Lower leg skin (tissue), 3 donors: ENCODE results near the gene ZSCAN29.

Experiments used
- POLR2A ChIP-seq, 2 donors: fragments of 450-650 bp; IDR thresholded peaks; one replicate each; pipeline ENCODE4 v1.6.1; 2016 to 2017; ENCODE audit warnings: antibody characterized with exemption in 2 of 2, mild to moderate bottlenecking in 1 of 2, moderate library complexity in 1 of 2
- TF ChIP-seq, protein P1 (sequence below), 3 donors: fragments of 450-650 bp; IDR thresholded peaks; one replicate each; pipeline ENCODE4 v1.5.1; 2016; ENCODE audit warnings: antibody characterized with exemption in 3 of 3, mild to moderate bottlenecking in 3 of 3, moderate library complexity in 2 of 3

DNA sequence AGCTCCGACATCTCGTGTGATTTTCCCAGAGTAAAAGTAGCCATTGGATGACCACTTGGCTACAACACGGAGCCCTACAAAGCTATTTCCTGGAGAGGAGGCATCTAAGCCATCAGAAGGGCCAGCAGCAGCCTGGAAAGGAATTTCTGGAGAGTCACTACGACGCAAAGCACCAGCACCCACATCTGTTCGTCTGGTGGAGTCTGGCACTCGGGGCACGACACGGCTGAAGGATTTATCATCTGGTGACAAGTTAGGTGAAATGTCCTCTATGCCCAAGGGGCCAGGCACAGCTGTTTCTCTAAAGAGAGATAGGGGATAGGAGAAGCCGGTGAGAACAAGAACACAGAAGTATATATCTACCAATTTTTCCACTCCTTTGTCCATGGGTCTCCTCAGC is 49.6 kb upstream of the ZSCAN29 start:
- TF ChIP-seq, protein P1, sequence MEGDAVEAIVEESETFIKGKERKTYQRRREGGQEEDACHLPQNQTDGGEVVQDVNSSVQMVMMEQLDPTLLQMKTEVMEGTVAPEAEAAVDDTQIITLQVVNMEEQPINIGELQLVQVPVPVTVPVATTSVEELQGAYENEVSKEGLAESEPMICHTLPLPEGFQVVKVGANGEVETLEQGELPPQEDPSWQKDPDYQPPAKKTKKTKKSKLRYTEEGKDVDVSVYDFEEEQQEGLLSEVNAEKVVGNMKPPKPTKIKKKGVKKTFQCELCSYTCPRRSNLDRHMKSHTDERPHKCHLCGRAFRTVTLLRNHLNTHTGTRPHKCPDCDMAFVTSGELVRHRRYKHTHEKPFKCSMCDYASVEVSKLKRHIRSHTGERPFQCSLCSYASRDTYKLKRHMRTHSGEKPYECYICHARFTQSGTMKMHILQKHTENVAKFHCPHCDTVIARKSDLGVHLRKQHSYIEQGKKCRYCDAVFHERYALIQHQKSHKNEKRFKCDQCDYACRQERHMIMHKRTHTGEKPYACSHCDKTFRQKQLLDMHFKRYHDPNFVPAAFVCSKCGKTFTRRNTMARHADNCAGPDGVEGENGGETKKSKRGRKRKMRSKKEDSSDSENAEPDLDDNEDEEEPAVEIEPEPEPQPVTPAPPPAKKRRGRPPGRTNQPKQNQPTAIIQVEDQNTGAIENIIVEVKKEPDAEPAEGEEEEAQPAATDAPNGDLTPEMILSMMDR (IDR thresholded peaks at IDR 0.05), result no peak
- TF ChIP-seq POLR2A (IDR thresholded peaks at IDR 0.05), result no peak
